GM21515 (cell line): ENCODE results near the gene RANBP10.

Source experiments
- ATAC-seq: cut with Tn5 transposase; IDR thresholded peaks from one replicate; pipeline ENCODE4 v1.9.1; 2021; ENCODE audit not compliant: unreplicated experiment

Gene RANBP10

DNA sequence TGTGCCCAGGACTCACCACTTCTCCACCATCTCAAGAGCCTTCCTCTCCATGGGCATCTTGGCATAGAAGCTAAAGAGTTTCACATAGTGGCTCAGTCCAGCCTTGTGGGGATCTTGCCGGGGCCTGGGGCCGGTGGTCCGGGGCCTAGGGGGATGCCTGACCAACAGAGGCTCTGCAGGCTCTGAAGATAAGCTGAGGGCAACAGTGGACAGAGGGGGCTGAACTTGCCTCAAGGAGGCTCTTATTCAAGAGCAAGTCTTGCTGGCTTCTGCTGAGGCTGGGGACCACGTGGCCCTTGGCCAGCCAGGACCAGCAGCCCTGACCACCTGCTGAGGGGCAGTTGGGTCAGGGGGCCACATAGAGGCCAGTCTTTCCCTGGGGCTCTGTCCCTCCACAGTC is 22.3 kb upstream of the RANBP10 start:
- ATAC-seq = no peak

DNA sequence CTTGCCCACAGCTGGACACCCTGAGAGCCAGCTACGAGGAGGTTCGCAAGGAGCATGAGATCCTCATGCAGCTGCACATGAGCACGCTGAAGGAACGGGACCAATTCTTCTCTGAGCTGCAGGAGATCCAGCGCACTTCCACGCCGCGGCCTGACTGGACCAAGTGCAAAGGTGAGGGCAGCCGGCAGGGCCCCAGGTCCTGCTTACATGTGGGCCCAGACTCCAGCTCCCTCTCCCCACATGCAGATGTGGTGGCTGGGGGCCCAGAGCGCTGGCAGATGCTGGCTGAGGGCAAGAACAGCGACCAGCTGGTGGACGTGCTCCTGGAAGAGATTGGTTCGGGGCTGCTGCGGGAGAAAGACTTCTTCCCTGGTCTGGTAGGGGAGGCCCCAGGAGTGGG is 19.5 kb upstream of the RANBP10 start:
- no peak for ATAC-seq

DNA sequence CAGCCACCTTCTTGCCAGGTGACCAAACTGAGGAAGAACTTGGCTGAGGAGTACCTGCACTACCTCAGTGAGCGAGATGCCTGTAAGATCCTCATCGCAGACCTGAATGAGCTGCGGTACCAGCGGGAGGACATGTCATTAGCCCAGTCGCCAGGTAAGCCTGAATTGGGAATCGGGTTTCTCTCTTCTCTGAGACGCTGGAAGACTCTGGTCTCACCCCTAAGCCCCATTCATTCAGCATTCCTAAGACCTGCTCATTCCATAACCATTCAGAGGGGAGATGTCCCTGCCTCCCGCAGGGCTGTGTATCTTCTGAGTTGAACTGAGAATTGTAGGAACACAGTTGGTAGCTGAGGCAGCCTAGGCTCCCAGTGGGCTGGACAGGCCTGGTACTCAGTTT is 18.8 kb upstream of the RANBP10 start:
- ATAC-seq = no peak

DNA sequence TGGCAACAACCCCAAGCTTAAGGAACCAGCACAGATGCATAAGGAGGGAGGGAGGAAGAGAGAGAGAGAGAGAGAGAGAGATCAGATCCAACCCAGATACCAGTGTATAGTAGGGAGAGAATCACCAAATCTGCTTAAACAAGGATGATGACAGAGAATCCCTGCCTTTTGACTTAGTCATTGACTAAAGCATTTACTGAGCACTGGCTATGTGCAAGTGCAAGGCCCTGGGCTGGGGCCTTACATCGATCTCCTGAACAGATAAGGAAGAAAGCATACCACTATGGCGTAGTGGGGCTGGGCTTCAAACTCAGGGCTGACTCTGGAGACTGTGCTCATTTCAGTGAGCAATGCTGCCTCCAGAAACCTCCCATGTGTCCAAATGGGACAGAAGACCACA is 16.2 kb upstream of the RANBP10 start:
- no peak for ATAC-seq

DNA sequence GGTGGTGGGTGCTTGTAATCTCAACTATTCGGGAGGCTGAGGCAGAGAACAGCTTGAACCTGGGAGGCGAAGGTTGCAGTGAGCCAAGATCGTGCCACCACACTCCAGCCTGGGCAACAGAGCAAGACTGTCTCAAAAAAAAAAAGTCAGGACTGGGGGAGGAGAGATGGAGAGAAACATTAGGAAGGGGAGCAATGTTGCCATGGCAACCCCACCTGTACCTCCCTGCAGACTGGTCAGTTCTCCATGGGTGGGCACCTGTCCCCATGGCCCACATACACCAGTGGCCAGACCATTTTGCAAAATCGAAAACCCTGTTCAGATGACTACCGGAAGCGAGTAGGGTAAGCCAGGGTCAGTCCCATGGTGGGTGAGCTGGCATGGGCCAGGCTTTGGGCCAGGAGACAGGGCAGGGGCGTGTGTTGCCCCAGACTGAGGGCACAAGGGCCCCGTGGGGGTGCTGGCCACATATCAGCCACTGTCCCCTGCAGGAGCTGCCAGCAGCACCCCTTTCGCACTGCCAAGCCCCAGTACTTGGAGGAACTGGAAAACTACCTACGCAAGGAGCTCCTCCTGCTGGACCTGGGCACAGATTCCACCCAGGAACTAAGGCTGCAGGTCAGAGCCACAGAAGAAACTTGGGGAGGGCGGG is 14.4 kb upstream of the RANBP10 start:
- ATAC-seq = no peak

DNA sequence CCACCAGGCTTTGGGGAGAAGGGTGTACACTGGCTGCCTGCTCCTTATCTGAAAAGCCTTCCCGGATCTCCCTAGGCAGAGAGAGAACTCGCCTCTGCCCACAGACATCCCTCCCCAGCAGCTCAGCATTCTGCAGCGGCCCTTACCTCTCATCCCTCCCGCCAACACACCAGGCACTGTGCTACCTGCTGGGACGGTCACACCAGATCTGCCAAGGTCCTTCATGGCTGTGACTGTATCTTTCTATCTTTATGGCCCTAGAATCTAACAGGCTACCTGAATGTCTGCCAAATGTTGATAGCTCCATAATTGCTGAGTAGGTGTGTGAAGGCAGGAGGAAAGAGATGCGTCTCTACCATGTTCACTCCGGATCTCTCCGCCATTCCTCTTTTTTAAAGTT is 8.2 kb upstream of the RANBP10 start:
- no peak for ATAC-seq

DNA sequence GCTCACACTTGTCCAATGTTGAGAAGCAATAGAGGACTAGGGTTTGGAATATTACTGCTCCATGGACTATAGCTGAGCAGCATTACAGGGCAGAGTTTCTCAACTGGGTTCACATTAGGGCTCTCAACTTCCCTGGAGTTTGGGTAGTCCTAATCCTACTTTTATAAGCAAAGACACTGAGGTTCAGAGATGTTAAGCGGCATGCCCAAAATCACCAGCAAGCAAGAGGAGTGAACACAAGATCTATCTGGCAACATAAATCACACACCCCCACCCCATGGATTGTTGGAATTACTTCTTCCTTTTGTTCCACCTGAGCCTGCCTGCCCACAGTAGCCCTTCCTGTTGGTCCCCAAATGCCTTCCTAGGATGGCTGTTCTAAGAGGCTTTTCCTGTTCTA is 5.5 kb upstream of the RANBP10 start:
- ATAC-seq = no peak

DNA sequence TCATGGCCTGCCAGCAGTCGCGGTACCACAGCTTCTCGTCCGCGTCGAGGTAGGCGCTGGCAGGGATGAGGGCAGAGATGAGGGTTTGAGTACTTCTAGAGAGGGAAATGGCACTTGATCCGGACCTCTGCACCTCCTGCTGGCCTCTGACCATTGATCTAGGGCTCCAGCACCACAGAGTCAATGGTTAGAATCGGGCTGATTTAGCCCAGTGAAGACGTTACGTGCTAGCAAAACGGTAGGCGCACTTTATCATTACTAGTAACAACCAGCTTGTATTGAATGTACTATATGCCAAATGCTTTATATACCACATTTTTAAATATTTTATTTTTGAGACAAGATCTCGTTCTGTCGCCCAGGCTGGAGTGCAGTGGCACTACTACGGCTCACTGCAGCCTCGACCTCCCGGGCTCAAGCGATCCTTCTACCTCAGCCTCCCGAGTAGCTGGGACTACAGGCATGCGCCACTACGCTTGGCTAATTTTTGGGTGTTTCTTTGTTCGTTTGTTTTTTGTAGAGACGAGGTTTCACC is 855 bp upstream of the RANBP10 start:
- no peak for ATAC-seq

DNA sequence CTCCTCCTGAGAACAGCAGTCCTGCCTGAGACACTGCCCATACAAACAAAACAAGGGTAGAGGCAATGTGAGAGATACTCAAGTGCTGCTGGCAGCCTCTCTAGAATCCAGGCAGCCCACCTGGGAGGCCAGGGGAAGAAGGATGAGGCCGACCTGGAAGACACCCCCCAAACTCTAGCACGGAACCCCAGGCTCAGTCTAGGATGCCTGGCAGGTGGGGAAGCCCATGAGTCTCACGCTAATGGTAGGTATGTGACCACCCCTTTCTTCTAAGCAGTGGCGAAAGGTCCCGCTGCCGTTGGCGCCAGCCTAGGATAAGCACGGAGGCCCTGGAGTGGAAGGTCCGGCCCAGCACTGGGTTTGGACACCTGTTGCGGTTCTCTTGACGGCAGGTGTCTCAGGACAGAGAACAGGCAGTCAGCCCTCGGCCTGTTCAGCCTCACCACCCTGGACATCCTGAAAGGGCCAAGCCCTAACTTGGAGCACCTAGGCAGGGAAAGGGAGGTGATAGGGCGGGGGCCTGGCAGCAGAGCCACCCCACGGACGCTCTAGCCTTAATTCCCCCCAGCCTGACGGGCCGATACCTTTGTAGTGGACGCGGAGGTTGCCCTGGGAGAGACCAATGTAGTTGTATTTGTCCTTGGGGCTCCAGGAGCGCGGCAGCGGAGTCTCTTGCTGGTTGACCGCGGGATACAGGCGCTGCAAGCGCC is 487 bp downstream of the RANBP10 start:
- ATAC-seq = peak; percentile 2

DNA sequence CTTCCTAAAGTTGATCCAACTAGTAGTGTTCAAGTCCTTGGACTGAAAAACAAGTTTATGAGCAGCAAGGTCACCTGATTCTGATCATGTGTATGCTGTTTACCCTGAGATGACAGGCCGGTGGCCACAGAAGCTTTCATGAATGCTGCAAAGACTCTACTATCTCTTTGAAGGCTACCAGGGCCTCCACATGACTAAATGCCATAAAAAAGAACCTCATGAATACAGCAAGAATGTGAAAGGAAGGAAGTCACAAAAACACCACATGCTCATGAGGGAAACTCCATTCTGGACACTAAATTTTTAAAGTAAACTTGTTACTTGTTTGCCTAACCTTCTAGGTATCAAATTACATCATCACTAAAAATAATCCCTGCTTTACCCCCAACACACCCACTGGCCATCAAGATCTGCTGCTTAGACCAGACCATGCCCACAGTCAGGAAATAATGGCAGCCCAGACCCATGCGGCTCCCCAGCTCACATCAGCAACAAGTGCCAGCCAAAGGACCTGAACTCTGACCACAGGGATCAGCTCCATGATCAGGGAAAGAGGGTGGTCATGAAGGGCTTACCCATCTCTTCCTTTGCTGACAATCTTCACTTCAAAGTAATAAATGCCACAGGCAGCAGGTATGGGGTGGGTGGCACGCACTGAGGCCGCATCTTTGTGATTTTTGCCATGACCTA is 1.4 kb downstream of the RANBP10 start:
- no peak for ATAC-seq

DNA sequence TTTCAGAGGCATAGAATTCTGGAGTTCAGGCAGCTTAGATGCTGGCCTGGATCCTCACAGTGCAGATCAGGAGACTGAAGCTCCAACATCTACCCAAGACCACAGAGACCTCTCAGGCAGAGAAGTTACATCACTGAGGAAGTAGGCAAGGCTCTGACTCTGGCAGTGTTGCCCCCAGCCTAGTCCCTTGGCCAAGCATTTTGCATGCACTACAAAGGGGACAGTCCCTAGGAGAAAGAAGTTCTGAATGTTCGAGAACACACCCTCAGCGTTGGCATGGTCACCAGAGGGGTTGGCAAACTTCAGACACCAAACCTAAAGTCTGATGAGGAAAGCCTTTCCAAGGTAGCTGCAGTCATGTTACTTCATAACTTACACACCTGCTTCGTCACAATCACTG is 2.5 kb downstream of the RANBP10 start:
- no peak for ATAC-seq

DNA sequence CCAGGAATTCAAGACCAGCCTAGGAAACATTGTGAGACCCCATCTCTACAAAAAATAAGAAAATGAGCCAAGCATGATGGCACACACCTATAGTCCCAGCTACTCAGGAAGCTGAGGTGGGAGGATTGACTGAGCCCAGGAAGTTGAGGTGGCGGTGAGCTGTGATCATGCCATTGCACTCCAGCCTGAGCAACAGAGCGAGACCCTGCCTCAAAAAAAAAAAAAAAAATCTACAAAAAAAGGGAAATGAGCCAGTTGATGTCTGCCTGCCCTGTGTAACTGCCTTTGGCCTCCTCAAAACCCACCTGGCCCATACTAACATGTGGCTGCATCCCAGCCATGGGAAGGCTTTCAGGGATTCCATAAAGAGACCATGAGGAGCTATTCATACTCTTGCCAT is 4.5 kb downstream of the RANBP10 start:
- ATAC-seq = no peak

DNA sequence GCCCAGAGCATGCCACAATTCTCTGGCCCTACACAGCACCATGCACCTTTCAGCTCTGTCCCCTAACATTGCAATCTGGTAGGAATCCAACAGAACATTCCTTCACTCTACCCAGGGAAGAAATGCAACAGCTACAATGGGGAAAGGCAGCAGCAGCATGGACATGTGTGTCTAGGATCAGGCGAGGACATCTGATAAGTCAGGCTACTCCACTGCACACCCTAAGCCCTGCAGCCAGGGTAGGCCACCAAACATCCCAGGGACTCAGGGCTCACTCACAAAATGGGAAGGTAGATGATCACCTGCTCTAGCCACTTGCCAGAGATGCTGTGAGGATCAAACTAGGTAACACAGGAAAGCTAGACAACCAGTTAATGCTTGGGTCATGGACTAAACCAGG is 5.1 kb downstream of the RANBP10 start:
- ATAC-seq = no peak

DNA sequence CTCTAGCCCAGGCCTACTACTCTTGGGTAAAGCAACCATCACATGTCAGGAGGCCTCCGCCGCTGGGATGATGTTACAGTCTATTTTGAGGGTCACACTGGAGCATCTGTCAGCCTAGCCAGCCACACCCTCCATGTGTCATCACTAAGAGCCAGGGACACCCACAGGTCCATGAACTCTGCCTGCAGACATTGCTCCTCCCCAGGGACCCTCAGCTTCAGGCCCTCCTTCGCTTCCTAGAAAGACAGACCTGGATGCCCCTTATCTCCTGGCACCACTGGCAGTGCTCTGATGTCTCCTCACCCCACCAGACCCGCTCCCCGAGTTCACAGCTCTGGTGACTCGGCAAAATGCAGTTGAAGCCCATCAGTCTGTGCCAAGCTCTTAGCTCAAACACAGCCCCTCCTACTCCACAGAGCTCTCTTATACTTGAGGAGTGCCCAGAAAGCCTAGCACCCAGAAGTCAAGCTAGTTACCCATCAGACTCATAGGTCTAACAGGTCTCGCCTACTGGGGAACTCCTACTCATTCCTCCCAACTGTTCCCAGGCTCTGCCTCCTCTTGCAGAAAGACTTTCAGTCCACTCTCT is 5.9 kb downstream of the RANBP10 start:
- no peak for ATAC-seq

DNA sequence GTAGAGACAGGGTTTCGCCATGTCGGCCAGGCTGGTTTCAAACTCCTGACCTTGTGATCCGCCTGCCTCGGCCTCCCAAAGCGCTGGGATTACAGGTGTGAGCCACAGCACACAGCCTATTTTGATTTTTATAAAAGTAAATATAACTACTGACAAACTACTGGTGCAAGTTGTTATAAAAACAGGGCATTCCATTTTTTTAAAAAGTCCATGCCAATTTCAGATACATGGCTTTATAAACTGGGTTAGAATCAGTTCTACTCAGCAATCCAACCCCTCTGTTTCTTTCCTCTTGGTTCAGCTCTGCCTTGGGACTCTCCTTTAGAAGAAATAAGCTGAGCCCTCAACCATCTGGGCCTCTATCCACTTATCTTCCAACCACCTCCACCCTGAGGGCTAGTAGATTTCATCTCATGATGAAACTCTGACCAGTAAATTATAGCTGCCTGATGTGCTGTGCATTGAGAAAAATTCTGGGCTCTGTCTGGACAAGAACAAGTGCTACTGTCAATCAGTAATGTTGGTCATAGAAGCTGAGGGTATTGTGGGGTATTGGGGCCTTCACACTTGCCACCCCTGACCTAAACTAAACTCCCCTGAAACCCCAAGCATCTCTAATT is 10.2 kb downstream of the RANBP10 start:
- ATAC-seq = no peak

DNA sequence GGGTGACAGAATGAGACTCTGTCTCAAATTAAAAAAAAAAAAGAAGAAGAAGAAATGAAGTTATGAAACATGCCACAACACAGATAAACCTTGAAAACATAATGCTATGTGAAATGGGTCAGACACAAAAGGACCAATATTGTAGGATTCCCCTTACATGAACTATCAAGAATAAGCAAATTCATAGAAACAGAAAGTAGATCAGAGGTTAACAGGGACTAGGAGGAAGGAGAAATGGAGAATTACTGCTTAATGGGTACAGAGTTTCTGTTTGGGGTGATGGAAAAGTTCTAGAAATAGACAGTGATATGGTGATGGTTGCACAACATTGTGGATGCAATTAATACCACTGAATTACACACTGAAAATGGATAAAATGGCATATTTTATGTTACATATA is 16.3 kb downstream of the RANBP10 start:
- no peak for ATAC-seq

DNA sequence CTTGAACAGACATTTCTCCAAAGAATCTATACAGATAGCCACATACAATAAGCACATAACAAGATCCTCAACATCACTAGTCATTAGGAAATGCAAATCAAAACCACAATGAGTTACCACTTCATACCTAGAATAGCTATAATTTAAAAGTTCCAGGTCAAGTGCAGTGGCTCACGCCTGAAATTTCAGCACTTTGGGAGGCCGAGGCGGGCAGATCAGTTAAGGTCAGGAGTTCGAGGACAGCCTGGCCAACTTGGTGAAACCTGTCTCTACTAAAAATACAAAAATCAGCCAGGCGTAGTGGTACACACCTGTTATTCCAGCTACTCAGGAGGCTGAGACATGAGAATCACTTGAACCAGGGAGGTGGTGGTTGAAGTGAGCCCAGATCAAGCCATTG is 19.9 kb downstream of the RANBP10 start:
- no peak for ATAC-seq

DNA sequence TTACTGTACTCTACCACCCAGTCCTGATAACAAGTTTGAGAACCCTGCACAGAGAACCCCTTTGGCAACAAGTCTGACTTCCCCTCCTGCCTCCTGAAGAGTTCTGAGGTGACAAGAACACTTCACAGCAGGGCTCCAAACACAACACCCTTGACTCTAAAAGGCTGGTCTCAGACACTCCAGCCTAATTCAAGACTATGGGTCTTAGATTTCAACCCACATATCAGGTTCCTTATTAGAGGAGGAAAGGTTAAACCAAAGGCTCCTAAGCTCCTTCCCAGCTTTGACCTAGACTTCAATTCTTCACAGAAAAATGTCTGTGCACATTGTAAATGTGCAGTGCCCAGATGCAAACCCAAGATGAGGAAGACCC is 23.0 kb downstream of the RANBP10 start:
- no peak for ATAC-seq

DNA sequence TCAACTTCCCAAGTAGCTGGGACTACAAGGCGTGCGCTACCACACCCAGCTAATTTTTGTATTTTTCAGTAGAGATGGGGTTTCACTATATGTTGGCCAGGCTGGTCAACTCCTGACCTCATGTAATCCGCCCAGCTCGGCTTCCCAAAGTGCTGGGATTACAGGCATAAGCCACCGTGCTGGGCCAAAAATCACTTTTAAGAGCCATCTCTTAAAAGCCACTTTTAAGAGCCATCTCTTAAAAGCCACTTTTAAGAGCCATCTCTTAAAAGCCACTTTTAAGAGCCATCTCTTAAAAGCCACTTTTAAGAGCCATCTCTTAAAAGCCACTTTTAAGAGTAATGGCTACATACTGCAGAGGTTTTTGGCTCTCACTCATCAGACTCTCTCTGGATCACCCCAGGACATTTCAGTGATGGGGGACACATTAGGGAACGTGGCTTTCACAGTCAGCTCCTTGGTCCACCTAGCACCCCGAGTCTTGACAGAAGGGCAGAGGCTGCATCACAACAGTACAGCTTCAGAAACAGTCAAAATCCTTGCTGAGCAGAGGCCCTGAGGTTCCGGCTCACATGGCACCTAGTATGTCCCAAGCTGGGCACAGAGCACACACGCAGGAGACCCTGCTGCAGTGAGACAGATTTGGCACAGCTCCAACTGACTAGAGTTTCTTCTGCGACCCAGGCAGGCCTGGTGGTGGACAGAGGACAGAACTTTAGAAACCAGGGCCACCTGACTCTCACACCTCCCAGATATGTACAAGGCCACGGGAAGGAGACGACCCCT is 23.6 kb downstream of the RANBP10 start:
- no peak for ATAC-seq

DNA sequence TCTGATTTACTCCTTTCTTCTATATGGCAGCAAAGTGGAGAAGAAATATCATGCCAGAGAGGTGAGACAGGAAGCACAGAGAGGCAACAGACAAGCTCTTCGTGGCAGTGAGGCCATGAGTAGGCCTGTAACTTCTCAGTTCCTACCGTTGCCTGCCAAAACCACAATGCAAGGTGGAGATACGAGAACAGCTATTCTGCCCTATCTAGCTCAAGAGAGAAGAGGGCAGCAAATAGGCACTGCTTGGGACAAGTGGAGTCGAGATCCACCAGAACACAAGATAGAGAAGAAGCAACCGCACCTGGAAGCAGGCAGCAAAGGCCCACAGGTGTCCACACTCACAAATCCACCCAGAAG is 24.8 kb downstream of the RANBP10 start:
- ATAC-seq = no peak
